AG04450 (cell line): ENCODE data around the gene WSB1. TPM values are rescaled to one million over a fixed set of nuclear protein-coding genes. Genes with fewer than 3 reads are reported as not detected.
"Not testable (repeated sequence)": the region's sequence is repeated elsewhere in the genome, so short reads cannot be mapped to it uniquely, and the experiment has no call there.

Experiments
- CTCF ChIA-PET: fragments of 300-600, 350-600 bp; formaldehyde crosslinking; extraction: SDS; loops from one replicate; lab custom pipeline; 2022; ENCODE audit warnings: antibody characterized with exemption, inconsistent platforms; lab: Charles Lee
- POLR2A ChIA-PET: fragments of 350-600 bp; formaldehyde crosslinking; extraction: SDS; loops from one replicate; lab custom pipeline; 2021; ENCODE audit warnings: antibody characterized with exemption, inconsistent platforms; lab: Yijun Ruan, JAX
- DNase-seq: peaks from one replicate; pipeline ENCODE4 v3.0.0-alpha.2; 2011; ENCODE audit warnings: low read depth, low spot score
- H3K27ac ChIP-seq: one replicate; pipeline ENCODE4 v1.5.1; 2012; ENCODE audit warnings: low read depth, low read length, control low read depth
- H3K27me3 ChIP-seq: one replicate; pipeline ENCODE4 v1.6.0; 2012; ENCODE audit warnings: low read length; ENCODE audit not compliant: control insufficient read depth, insufficient read depth
- H3K4me3 ChIP-seq: 2 replicates; pipeline ENCODE4 v1.5.1; 2011; ENCODE audit warnings: mild to moderate bottlenecking, low read depth, low read length, control low read depth
- H3K9me3 ChIP-seq: 2 replicates; pipeline ENCODE4 v1.5.1; 2012; ENCODE audit warnings: low read length; ENCODE audit not compliant: control insufficient read depth, insufficient read depth
- polyA plus RNA-seq: library from polyadenylated mRNA; depleted of rRNA; stranded (reverse); fragments of >200 nt; gene quantifications from 2 replicates; pipeline ENCODE4 v1.2.3, GENCODE V29; 2011
- TF ChIP-seq, protein P1 (sequence below): IDR thresholded peaks from 2 replicates; pipeline ENCODE4 v1.5.1; 2011; ENCODE audit warnings: low read depth, low read length, control low read depth, inconsistent platforms

WSB1 gene
- polyA plus RNA-seq, 1 experiment = 204 TPM

DNA sequence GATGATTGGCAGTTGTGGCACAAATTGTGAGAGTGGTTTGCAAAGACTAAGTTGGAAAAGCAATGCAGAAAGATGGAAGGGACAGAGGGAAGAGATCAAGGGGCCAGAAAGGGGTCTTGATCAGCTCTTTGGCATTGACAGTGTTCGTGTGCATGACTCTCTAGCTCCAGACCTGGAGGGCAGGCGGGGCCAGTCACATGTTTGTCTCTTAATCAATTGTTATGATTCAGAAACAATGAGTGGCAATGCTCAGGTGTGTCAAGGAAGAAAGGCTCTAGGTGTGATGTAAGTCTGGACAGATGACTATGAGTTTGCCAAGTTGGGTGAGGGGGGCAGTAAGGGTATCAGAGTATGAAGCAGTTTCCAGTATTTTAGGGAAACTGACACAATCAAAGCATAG is 32.1 kb downstream of the WSB1 start:
- no peak for DNase-seq
- Histone ChIP-seq H3K4me3 (no peak overlapping the region), H3K27me3 (no peaks in the 10 kb centered on the region), H3K9me3 (no peaks in the 10 kb centered on the region), H3K27ac (no peak overlapping the region)
- ChIA-PET CTCF (no interaction called here), POLR2A (no interaction called here)
- TF ChIP-seq, protein P1, sequence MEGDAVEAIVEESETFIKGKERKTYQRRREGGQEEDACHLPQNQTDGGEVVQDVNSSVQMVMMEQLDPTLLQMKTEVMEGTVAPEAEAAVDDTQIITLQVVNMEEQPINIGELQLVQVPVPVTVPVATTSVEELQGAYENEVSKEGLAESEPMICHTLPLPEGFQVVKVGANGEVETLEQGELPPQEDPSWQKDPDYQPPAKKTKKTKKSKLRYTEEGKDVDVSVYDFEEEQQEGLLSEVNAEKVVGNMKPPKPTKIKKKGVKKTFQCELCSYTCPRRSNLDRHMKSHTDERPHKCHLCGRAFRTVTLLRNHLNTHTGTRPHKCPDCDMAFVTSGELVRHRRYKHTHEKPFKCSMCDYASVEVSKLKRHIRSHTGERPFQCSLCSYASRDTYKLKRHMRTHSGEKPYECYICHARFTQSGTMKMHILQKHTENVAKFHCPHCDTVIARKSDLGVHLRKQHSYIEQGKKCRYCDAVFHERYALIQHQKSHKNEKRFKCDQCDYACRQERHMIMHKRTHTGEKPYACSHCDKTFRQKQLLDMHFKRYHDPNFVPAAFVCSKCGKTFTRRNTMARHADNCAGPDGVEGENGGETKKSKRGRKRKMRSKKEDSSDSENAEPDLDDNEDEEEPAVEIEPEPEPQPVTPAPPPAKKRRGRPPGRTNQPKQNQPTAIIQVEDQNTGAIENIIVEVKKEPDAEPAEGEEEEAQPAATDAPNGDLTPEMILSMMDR = no peak

DNA sequence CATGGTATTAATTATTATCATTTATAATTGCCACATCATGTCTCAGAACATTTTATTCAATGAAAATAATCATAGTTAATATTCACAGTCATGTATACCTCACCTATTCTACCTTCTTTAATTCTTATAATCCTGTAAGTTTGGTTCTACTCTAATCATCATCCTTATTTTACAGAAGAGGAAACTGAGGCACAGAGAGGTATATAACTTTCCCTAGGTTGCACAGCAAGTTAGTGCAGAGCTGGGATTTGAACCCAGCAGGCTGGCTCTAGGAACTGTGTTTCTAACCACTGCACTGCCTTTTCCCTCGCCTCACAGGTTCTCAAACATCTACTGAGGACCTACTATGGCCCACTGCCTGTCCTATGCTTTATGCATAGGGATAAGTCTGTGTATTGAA is 32.7 kb downstream of the WSB1 start:
- Histone ChIP-seq H3K27me3 (no peaks in the 10 kb centered on the region), H3K4me3 (no peak overlapping the region), H3K9me3 (no peaks in the 10 kb centered on the region), H3K27ac (no peak overlapping the region)
- TF ChIP-seq, protein P1 = no peak
- CTCF ChIA-PET = interaction anchor here (0.6 to 1.4 kb wide), 6 partner anchors 28 to 273 kb away, joined by 3 to 9 read pairs (median 4); no protein-coding TSS in a partner anchor
- DNase-seq = no peak
- POLR2A ChIA-PET = interaction anchor here (1.4 kb wide), 1 partner anchor 90 kb away, joined by 6 read pairs; no protein-coding TSS in a partner anchor

DNA sequence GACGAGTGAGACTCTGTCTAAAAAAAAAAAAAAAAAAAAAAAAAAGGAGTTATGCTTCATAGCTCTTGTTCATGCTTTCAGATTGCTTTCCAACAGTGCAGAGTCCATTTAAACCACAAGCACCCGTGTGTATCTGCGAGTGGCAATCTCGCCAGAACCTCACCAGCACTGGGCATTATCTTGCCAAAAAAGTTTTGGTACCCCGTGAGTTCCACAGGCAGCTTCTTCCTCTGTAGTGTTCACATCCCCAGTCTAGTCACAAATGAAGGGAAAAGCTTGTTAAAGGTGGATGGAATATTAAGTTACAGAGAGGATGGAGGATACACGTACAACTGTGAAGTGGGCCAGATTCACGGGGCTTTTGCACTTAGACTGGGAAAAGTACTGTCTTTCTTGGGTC is 33.5 kb downstream of the WSB1 start:
- TF ChIP-seq, protein P1 = no peak
- POLR2A ChIA-PET = interaction anchor here (0.6 to 1.4 kb wide), 2 partner anchors 42 to 91 kb away, joined by 4 to 6 read pairs; no protein-coding TSS in a partner anchor
- DNase-seq = no peak
- no peaks in the 10 kb centered on the region for H3K9me3 ChIP-seq
- no peaks in the 10 kb centered on the region for H3K27me3 ChIP-seq
- peak overlapping the region; percentile 39 for H3K27ac ChIP-seq
- H3K4me3 ChIP-seq = no peak overlapping the region
- CTCF ChIA-PET = interaction anchor here (0.6 to 1.4 kb wide), 7 partner anchors 8 to 272 kb away, joined by 3 to 9 read pairs (median 3); no protein-coding TSS in a partner anchor

DNA sequence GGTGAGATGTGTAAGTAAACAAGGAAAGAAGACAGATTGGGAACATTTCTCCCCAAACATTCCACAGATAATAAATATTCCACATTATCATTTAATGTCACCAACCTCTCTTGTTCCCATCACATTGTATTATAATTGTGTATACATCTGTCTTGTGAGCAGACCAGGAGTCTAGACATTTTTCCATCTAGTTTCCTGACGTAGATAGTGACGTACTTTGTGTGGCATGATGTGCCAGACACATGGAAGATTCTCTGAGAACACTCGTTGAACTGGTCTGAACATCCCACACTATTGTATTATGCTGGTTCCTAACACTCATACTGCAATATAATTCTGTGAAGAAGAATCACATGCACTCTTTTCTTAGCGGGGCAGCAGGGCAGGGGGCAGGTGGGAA is 34.0 kb downstream of the WSB1 start:
- Histone ChIP-seq H3K27me3 (no peaks in the 10 kb centered on the region), H3K27ac (peak overlapping the region; percentile 39), H3K4me3 (no peak overlapping the region), H3K9me3 (no peaks in the 10 kb centered on the region)
- POLR2A ChIA-PET = interaction anchor here (0.6 to 1.4 kb wide), 2 partner anchors 42 to 91 kb away, joined by 4 to 6 read pairs; no protein-coding TSS in a partner anchor
- TF ChIP-seq, protein P1 = no peak
- no peak for DNase-seq
- CTCF ChIA-PET = interaction anchor here (0.6 to 1.4 kb wide), 3 partner anchors 7 to 272 kb away, joined by 3 to 9 read pairs (median 3); no protein-coding TSS in a partner anchor

DNA sequence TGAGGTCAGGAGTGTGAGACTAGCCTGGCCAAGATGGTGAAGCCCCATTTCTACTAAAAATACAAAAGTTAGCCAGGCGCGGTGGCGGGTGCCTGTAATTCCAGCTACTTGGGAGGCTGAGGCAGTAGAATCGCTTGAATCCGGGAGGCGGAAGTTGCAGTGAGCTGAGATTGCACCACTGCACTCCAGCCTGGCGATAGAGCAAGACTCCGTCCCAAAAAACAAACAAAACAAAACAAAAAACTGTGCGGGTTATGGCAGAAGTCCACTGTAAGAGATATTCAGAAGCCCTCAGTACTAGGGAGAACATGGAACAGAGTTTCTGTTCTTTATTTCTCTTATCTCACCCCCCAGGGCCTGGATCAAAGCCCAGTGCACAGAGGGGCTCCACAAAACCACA is 34.8 kb downstream of the WSB1 start:
- POLR2A ChIA-PET, H3K27me3 ChIP-seq, H3K27ac ChIP-seq, DNase-seq, H3K9me3 ChIP-seq, H3K4me3 ChIP-seq: not testable (repeated sequence)
- CTCF ChIA-PET = interaction anchor here (1.9 kb wide), 1 partner anchor 92 kb away, joined by 12 read pairs; no protein-coding TSS in a partner anchor
